ENCODE data around the gene PRPF19. TPM values are rescaled to one million over a fixed set of nuclear protein-coding genes. Genes with fewer than 3 reads are reported as not detected.

PRPF19 gene
- polyA plus RNA-seq, 1 donor from 2014 or later = 71.3 TPM

- Histone ChIP-seq H4K20me1 (ENCODE audit: insufficient read depth) (no peaks in the 10 kb centered on the region), H3K4me3 (ENCODE audit: low read length) (peak within 1 kb of the TSS; percentile 97), H3K27ac (ENCODE audit: low read length) (peak within 1 kb of the TSS; percentile 97), H3K9me2 (ENCODE audit: insufficient read depth, low read length) (no peaks in the 10 kb centered on the region), H3K4me2 (ENCODE audit: low read length) (peak within 1 kb of the TSS; percentile 77), H2AFZ (ENCODE audit: low read depth, low read length) (peak within 1 kb of the TSS; percentile 74), H3K9me3 (ENCODE audit: low read length) (no peaks in the 10 kb centered on the region), H3K9ac (ENCODE audit: low read length) (peak within 1 kb of the TSS; percentile 87), H3K36me3 (ENCODE audit: insufficient read depth, low read length) (no peaks in the 10 kb centered on the region), H3K27me3 (ENCODE audit: insufficient read depth, low read depth, low read length) (no peaks in the 10 kb centered on the region), H3K79me2 (replicated peaks; ENCODE audit: insufficient read depth, low read length) (peaks cover 37% of the 10 kb centered on the region), H3F3A (ENCODE audit: insufficient read depth, low read length, poor library complexity, severe bottlenecking) (peaks cover 3% of the 10 kb centered on the region)
- TF ChIP-seq POLR2AphosphoS5 (IDR thresholded peaks at IDR 0.05) (peak; percentile 71), EZH2 (IDR thresholded peaks at IDR 0.05; ENCODE audit: borderline replicate concordance, insufficient read depth, low read length, poor library complexity, severe bottlenecking) (no peak), SMC3 (conservative IDR thresholded peaks at IDR 0.05; ENCODE audit: poor library complexity) (peak; percentile 42), EP300 (conservative IDR thresholded peaks at IDR 0.05; ENCODE audit: poor library complexity, severe bottlenecking) (no peak), MXI1 (conservative IDR thresholded peaks at IDR 0.05; ENCODE audit: poor library complexity, severe bottlenecking) (peak; percentile 99), TAF1 (IDR thresholded peaks at IDR 0.05; ENCODE audit: low read depth) (peak; percentile 17), REST (IDR thresholded peaks at IDR 0.05; ENCODE audit: borderline replicate concordance) (peak; percentile 81), RAD21 (conservative IDR thresholded peaks at IDR 0.05) (no peak)
Measured at GRCh38 chr11:60913793-60914632, 7.6 kb upstream of the PRPF19 start, which contains the start of gene TMEM109. Gene TMEM109, plus strand, starts transcription at chr11:60914158. Its CDS starts 5,536 bp downstream, at chr11:60919694.

GRCh38 chr11:60912851-60913528 lies 6.6 kb upstream of the PRPF19 start:
- Histone ChIP-seq H3K9me3 (ENCODE audit: low read length) (no peaks in the 10 kb centered on the region), H3F3A (ENCODE audit: insufficient read depth, low read length, poor library complexity, severe bottlenecking) (peaks cover 3% of the 10 kb centered on the region), H3K9me2 (ENCODE audit: insufficient read depth, low read length) (no peaks in the 10 kb centered on the region), H3K4me3 (ENCODE audit: low read length) (peak overlapping the region; percentile 97), H3K79me2 (replicated peaks; ENCODE audit: insufficient read depth, low read length) (peaks cover 33% of the 10 kb centered on the region), H4K20me1 (ENCODE audit: insufficient read depth) (no peaks in the 10 kb centered on the region), H3K4me2 (ENCODE audit: low read length) (peak overlapping the region; percentile 77), H3K27me3 (ENCODE audit: insufficient read depth, low read depth, low read length) (no peaks in the 10 kb centered on the region), H3K27ac (ENCODE audit: low read length) (peak overlapping the region; percentile 97), H3K9ac (ENCODE audit: low read length) (peak overlapping the region; percentile 87), H2AFZ (ENCODE audit: low read depth, low read length) (peak overlapping the region; percentile 74), H3K36me3 (ENCODE audit: insufficient read depth, low read length) (no peaks in the 10 kb centered on the region)
- TF ChIP-seq SMC3 (conservative IDR thresholded peaks at IDR 0.05; ENCODE audit: poor library complexity) (no peak), TAF1 (IDR thresholded peaks at IDR 0.05; ENCODE audit: low read depth) (no peak), EP300 (conservative IDR thresholded peaks at IDR 0.05; ENCODE audit: poor library complexity, severe bottlenecking) (no peak), CTCF (IDR thresholded peaks at IDR 0.05; ENCODE audit: poor library complexity, severe bottlenecking) (no peak), MXI1 (conservative IDR thresholded peaks at IDR 0.05; ENCODE audit: poor library complexity, severe bottlenecking) (no peak), RAD21 (conservative IDR thresholded peaks at IDR 0.05) (no peak), POLR2AphosphoS5 (IDR thresholded peaks at IDR 0.05) (no peak)

Data from neural cell (in vitro differentiated cells).